NCI-H2107 (cell line): Measurements from ENCODE around the gene OBSCN.
"Not testable (repeated sequence)": the region's sequence is repeated elsewhere in the genome, so short reads cannot be mapped to it uniquely, and the experiment has no call there.

Experiments used
- DNase-seq: peaks from one replicate; lab custom pipeline; 2025; lab: John Stamatoyannopoulos, UW

OBSCN gene

GRCh38 chr1:228228601-228229074 lies 20.8 kb downstream of the OBSCN start:
- no peak for DNase-seq

- DNase-seq, result no peak
These were observed 23.3 kb downstream of the OBSCN start for GRCh38 chr1:228231189-228231588.

GRCh38 chr1:228233136-228233535 lies 25.3 kb downstream of the OBSCN start:
- DNase-seq, result no peak

- DNase-seq, result no peak
These were observed 27.1 kb downstream of the OBSCN start for GRCh38 chr1:228234921-228235320.

GRCh38 chr1:228236744-228237143 lies 28.9 kb downstream of the OBSCN start:
- no peak for DNase-seq

- DNase-seq, result no peak
These were observed 30.2 kb downstream of the OBSCN start for GRCh38 chr1:228238007-228238406.

GRCh38 chr1:228238461-228238860 lies 30.6 kb downstream of the OBSCN start:
- no peak for DNase-seq

- DNase-seq, result no peak
These were observed 32.8 kb downstream of the OBSCN start for GRCh38 chr1:228240411-228241240.

- DNase-seq, result no peak
These were observed 33.4 kb downstream of the OBSCN start for GRCh38 chr1:228241259-228241658.

- no peak for DNase-seq
These were observed 34.6 kb downstream of the OBSCN start for GRCh38 chr1:228242409-228242808.

- no peak for DNase-seq
These were observed 35.2 kb downstream of the OBSCN start for GRCh38 chr1:228243093-228243492.

- not testable (repeated sequence) for DNase-seq
These were observed 36.1 kb downstream of the OBSCN start for GRCh38 chr1:228243989-228244388.

GRCh38 chr1:228245111-228245510 lies 37.3 kb downstream of the OBSCN start:
- no peak for DNase-seq

GRCh38 chr1:228246216-228246900 lies 38.5 kb downstream of the OBSCN start:
- no peak for DNase-seq

GRCh38 chr1:228249513-228250305 lies 41.9 kb downstream of the OBSCN start:
- DNase-seq, result no peak

- DNase-seq, result not testable (repeated sequence)
These were observed 44.6 kb downstream of the OBSCN start for GRCh38 chr1:228252476-228252875.

- DNase-seq, result no peak
These were observed 49.0 kb downstream of the OBSCN start for GRCh38 chr1:228256626-228257375.

- DNase-seq, result no peak
These were observed 50.6 kb downstream of the OBSCN start for GRCh38 chr1:228258486-228258885.

GRCh38 chr1:228259368-228259894 lies 51.6 kb downstream of the OBSCN start:
- DNase-seq, result no peak

GRCh38 chr1:228259951-228260350 lies 52.1 kb downstream of the OBSCN start:
- DNase-seq, result no peak

- no peak for DNase-seq
These were observed 53.9 kb downstream of the OBSCN start for GRCh38 chr1:228261706-228262105.
